HG02759 (cell line): ENCODE data around the gene DHRS13.

ENCODE experiments used
- ATAC-seq: cut with Tn5 transposase; IDR thresholded peaks from one replicate; pipeline ENCODE4 v1.9.1; 2021; ENCODE audit warnings: mild to moderate bottlenecking, moderate library complexity; ENCODE audit not compliant: unreplicated experiment

The DHRS13 gene

GRCh38 chr17:28902819-28903545, at the start of gene DHRS13:
TSS of gene DHRS13 (minus strand) at chr17:28903079. CDS start at chr17:28902944, 135 bp downstream.
- ATAC-seq: peak; percentile 83

GRCh38 chr17:28951991-28952975, 49.4 kb upstream of the DHRS13 start:
- peak; percentile 58 for ATAC-seq

DNA sequence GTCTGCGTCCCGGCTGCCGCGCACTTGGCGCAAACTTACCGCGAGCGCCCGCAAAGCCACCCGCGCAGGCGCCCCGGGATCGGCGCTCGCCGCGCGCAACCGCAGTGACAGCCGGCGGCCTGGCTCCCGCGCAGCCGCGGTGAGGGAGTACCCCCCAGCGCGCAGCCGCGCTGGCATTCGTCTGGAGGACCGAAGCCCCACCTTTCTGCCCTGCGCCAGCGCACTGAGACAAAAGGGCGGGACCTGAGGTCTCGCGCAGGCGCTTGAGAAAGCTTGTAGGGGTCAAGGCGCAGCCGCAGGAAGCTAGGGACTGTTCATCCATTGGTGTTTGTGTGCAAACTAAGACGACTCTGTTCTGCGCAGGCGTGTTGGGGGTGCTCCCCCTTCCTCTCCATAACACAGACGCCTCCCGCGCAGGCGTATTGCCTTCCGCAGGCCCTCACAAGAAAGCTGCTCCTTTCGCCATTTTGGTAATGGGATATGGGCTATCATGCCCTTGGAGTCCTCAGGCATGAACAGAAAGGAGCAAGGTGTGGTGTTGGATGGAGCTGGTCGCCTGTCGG, 48.6 kb upstream of the DHRS13 start, which contains the start of gene PHF12:
Gene PHF12, minus strand, starts transcription at position 91 of the 563 bp plus-strand sequence. CDS start 558 bp downstream, outside the sequence.
- peak; percentile 68 for ATAC-seq

- no peak for ATAC-seq
Observed at GRCh38 chr17:28950752-28951427, 48.0 kb upstream of the DHRS13 start.

DNA sequence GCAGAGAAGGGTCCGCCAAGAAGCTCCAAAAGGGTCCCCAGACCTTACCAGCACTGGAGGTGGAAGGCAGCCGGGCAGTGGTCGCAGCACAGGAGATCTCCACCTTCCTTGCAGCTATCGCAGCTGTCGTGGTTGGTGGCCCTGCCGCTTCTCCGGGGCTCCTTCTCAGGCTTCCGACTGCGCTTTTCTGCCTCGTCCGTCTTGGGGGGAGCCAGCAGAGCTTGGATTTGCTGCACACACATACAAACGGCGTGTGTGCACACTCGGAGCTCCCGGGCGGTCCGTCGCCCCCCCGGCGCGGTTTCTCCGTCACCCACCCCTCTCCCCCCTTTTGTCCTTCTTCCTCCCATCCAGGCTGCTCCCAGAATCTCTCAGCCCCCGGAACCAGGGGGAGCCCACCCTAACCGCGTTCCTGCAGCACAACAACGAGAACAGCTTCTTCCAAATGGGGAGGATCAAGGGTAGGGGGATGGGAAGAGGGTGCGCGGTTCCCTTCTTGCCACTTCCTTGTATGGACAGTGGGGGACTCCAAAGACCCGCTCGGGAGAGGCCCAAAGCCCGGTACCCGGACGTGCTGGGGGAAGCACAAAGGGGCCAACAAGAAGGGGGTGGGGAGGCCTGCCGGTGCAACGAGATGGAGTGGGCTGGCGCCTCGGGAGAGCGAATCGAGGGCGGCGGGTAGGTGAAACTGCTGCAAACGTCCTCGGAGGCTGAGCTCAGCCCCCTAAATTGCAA, 47.3 kb upstream of the DHRS13 start:
- ATAC-seq: no peak

GRCh38 chr17:28949185-28950016, 46.5 kb upstream of the DHRS13 start:
- ATAC-seq: no peak

- no peak for ATAC-seq
Observed at GRCh38 chr17:28948873-28949184, 46.0 kb upstream of the DHRS13 start.

DNA sequence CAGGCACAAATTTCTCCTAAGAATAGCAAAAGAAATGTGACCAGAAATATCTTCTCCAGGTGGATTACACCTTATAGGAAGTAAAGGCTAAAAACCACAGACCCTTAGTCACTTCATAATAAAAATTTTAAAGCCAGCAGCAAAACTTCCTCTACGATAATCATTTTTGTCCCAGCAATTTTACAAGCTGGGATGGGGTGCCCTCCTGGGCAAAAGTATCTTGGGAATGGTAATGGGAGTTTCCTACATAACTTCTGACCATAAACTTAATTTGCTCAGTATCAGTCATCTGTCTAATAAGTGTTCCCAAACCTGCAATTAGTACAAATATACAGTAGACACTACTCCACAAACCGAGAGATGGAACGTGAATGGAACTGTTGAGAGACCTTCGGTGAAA, 45.5 kb upstream of the DHRS13 start:
- ATAC-seq: no peak

GRCh38 chr17:28947639-28948038, 44.8 kb upstream of the DHRS13 start:
- no peak for ATAC-seq

DNA sequence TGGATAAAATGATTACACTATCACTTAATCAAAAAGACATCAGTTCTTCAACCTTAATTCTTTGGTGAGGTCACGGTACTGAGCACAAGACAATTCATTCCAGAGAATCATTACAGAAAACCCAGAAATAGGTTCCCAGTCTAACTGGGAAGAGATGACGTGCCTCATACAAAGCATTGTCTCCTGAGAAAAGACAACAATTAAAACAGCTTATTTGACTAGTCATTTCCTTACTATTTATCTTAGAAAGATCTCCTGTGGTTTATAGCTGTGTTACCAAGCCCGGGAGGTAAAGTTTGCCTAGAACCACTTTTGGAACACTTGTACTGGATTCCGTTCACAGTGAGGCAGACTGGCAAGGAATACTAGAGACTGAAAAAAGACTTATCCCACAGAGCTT, 43.4 kb upstream of the DHRS13 start:
- ATAC-seq: no peak

GRCh38 chr17:28944862-28945741, 42.2 kb upstream of the DHRS13 start:
- no peak for ATAC-seq

DNA sequence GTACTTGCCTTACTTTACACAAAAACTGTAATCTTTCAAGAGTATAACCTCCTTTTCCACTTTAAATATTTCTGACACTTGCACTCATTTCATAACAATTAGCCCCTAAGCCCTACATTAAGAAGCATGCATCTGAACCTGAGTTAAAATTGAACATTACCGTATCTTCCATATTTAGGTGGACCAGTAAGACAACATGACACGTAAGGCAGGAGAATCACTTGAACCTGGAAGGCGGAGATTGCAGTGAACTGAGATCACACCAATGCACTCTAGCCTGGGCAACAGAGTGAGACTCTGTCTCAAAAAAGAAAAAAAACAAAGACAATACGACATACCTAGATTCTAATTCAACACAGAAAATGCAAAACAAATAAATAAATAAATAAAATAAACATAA, 41.5 kb upstream of the DHRS13 start:
- no peak for ATAC-seq

GRCh38 chr17:28942925-28943324, 40.0 kb upstream of the DHRS13 start:
- no peak for ATAC-seq

GRCh38 chr17:28941251-28941650, 38.4 kb upstream of the DHRS13 start:
- ATAC-seq: no peak

- no peak for ATAC-seq
Observed at GRCh38 chr17:28940675-28941074, 37.8 kb upstream of the DHRS13 start.

- ATAC-seq: no peak
Observed at GRCh38 chr17:28940142-28940541, 37.3 kb upstream of the DHRS13 start.

DNA sequence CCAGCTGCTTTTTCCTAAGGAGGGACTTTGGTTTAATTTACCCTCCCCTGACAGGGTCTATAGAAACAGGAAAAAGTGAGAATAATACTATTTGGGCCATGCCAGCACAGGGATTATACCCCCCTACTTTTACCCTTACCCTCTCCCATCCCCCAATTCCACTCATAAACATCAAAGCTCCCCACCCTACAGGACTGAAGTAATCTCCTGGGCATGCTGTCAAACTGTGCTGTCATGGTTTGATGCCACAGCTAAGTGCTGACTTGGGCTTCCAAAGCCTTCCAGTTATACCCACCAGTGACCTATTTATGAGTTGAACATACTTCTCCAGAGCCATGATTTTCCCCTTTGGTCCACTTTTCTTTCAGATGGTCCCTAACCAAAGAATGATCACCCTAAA, 35.7 kb upstream of the DHRS13 start:
- ATAC-seq: no peak

DNA sequence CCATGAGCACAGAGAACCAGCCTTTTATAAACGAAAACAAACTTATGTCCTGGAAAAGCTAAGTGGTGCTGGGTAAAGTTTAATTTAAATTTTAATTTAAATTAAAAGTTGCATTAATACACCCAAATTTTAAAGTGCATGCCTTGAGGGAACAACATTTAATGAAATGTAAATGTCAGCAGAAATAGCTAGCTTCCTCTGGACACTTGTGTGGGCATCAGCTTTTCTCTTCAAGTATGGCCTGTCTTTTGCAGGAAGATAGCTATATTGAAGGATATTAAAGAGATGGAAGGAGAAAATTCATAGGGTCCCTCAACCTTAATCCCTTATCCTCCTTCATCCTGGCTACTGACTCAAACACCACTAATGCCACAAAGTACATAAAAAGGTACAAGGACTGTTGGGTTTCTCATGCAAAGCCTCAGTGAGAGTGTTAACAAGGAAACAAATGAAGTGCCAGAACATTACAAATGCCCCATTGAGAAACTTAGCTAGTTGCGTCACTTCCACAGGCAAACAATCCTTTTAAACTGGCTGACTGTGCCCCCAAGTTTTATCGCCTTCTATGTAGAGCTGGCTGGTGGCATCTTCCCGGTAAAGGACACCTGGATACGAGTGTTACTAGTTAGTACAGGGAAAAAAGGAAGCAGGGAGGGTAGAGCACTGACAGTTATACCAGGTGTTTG, 34.3 kb upstream of the DHRS13 start:
- ATAC-seq: no peak
